NCI-H748 (cell line): Measurements from ENCODE around the gene SNTA1.
A peak's percentile ranks its signal among the peaks of the same experiment; 100 is the strongest.
"Not testable (repeated sequence)": the region's sequence is repeated elsewhere in the genome, so short reads cannot be mapped to it uniquely, and the experiment has no call there.

ENCODE experiments used
- DNase-seq: peaks from one replicate; lab custom pipeline; 2025; ENCODE audit not compliant: unreplicated experiment; lab: John Stamatoyannopoulos, UW

SNTA1 gene

DNA sequence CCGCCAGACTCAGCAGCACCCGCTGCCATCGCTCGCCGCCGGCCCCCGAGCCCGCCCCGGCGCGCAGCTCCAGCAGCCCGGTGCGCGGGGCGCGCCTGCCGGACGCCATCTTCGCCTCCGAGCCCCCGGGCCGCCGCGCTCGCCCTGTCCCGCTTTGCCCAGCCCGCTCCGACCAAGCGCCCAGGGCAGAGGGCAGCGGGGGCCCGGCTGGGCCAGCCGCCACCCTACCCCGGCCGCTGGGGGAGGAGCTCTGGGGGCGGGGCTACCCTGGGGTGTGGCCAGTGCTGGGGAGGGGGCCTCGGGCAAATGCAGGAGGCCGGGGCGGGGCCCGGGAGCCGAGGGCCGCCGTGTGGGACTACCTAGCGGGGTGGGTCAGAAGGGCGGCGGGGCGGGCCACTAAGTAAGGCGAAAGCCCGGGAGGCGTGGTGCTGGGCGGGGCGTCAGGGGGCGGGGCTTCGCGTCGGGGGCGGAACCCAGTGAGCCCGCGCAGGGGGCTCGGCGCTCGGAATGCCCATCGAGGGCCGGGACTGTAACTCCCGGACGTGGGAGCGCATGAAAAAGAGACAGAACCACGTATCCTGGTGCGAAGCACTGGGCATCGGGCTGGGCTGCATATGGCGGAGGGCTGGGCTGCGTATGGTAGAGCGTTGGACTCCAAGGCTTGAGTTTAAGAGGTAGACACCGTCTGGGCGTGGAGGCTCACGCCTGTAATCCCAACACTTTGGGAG is at the start of gene SNTA1:
Gene SNTA1, minus strand, starts transcription at position 252 of the 728 bp plus-strand sequence. Its CDS starts 143 bp downstream, at position 109.
- DNase-seq: peak; percentile 90

DNA sequence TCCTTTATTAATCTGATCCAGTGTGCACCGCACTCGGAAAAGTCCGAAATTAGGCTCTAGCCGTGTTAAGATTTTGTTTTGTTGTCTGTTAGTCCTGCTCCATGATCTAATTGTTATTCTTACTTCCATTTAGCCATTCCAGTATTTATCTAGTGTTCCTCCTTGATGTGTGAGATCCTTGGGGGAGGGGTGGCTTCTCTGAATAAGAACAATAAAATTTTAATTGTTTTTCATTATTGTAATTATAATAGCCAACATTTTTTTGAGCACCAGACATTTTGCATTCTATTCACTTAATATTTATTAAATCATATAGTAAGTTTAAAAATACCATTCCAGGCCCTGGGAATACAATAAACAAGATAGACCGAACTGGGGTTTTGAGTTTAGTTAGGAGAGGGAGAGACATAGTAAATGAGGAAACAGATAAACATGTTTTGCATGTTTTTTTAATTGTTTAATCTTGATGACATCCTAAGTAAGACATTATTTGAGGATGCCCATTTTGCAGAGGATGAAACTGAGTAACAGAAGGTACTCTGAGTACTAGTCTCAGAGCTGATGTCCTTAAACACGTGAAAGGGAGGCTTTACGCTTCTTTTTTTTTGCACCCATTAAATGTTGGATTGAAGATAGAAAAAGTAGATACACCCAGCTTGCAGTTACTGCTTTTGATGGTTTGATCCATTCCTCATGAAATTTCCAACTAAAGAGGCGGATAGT is 47.5 kb upstream of the SNTA1 start:
- peak; percentile 12 for DNase-seq

DNA sequence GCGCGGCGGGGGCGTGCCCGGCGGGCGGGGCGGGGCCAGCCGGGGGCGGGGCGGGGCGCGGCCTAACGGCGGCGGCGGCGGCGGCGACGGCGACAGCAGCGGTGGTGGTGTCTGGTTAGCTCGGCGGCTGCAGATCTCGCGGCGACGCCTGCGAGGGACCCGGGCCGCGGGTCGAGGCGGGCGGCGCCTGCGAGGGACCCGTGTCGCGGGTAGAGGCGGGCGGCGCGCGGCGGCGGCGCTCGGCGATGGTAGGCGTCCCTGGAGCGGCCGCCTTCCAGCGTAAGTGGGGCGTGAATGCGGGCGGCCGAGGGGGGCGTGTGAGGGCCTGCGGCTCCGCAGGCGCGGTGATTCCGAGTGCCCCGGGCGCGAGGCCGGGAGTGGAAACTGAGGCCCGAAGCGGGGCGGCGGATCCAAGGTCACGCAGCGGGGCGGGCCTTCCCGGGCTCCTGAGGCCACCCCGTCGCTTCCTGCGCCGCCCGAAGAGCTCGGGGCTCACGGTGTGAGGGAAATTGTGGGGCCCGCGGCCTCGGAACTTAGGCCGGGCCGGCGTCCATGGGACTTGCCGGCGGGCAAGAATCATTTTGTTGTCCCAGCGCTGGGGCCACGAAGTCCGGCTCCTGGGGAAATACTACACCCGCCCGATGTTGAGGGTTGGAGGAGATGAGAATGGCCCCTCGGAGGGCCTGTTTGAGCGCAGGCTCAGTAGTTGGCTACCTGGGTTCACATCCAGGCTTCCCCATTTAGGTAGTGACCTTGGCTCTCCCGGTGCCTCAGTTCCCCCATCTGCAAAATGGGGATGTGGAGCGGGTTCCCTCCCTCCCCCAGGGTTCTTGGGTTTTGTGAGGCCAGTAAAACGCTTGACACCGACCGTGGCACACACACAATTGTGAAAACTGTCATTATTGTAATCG is 46.7 kb upstream of the SNTA1 start, which contains the start of gene CBFA2T2:
Gene CBFA2T2, plus strand, starts transcription at position 74 of the 911 bp plus-strand sequence. Its CDS starts 172 bp downstream, at position 246.
- DNase-seq: peak; percentile 66

DNA sequence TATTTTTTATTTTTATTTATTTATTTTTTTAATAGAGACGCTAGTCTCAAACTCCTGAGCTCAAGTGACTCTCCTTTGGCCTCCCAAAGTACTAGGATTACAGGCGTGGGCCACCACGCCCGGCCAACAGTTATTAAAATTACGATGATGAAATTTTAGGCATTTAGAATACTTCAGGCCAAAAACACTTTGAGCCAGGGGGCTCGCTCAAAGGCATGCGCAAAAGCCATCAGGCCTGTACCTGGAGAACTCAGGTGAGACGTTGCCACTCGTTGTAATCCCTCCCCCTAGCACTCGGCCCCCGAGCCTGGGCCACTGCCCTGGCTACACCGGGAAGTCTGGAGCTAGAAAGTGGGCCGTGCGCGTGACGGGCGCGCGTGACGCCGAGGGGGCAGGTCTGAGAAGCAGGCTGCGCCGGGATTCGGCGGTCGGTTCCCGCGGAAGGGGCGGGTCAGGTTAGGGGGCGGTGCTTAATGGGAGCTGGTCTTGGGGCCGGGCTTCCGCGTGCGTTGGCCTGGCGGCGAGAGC is 46.0 kb upstream of the SNTA1 start:
- peak; percentile 99 for DNase-seq

DNA sequence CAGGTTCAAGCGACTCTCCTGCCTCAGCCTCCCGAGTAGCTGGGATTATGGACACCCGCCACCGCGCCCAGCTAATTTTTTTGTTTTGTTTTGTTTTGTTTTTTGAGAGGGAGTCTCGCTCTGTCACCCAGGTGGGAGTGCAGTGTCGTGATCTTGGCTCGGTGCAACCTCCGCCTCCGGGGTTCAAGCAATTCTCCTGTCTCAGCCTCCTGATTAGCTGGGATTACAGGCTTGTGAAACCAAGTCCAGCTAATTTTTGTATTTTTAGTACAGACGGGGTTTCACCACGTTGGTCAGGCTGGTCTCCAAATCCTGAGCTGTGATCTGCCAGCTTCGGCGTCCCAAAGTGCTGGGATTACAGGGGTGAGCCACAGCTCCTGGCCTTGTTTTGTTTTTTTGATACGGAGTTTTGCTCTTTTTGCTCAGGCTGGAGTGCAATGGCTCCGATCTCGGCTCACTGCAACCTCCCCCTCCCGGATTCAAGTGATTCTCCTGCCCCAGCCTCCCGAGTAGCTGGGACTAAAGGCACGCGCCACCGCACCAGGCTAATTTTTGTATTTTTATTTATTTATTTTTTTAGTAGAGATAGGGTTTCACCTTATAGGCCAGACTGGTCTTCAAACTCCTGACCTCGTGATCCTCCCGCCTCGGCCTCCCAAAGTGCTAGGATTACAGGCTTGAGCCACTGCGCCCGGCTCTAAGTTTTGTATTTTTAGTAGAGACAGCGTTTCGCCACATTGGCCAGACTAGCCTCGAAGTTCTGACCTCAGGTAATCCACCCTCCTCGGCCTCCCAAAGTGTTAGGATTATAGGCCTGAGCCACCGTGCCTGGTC is 45.3 kb upstream of the SNTA1 start:
- not testable (repeated sequence) for DNase-seq

DNA sequence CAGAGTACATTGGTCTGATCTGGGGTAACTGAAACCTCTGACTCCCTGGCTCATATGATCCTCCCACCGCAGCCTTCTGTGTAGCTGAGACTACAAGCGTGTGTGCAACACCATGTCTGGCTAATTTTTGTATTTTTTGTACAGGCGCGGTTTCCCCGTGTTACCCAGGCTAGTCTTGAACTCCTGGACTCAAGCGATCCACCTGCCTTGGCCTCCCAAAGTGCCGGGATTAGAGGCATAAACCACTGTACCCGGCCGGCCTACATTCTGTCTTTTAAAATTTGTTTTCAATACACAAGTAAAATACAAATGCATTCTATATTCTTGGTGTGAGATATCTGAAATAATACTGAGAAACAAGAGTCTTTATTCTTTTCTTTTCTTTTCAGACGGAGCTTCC is 44.6 kb upstream of the SNTA1 start:
- no peak for DNase-seq

DNA sequence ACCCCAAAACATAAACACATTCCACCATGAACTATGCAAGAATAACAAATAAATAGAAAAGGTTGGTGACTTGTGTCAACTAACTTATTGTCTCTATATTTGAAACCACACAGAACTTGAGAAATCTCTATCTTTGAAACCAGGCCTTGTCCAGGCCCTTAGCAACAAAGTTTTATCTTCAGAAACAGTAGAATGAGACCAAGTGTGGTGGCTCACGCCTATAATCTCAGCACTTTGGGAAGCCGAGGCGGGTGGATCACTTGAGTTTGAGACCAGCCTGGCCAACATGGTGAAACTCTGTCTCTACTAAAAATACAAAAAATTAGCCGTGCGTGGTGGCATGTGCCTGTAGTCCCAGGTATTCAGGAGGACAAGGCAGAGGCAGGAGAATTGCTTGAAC is 39.6 kb upstream of the SNTA1 start:
- not testable (repeated sequence) for DNase-seq

DNA sequence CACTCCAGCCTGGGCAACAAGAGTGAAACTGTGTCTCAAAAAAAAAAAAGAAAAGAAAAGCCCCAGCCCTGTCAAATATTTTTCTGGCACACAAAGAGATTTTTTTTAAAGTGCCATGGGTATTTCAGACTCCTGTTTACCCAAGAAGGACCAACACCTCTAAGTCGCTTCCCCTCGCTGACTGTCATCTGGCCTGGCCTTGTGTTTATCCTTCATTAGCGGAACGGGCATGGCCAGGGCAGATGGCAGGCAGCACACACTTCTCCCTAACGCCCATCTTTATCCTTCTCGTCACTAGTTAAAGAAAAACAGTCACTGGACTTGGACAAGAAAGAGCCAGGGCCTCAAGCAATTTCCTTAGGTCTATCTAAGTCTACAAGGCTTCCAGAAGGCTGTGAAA is 39.0 kb upstream of the SNTA1 start:
- peak; percentile 73 for DNase-seq

DNA sequence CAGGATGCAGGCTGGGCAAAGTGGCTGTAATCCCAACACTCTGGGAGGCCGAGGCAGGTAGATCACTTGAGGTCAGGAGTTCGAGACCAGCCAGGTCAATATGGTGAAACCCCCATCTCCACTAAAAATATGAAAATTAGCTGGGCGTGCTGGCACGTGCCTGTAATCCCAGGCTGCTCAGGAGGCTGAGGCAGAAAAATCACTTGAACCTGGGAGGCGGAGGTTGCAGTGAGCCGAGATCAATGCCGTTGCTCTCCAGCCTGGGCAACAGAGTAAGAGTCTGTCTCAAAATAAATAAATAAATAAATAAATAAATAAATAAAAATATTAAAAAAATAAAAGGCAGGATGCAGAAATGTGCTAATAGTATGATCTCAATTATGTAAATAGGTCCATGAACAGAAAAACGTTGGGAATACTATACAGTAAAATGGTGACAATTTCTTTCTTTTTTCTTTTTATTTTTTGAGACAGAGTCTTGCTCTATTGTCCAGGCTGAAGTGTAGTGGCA is 37.9 kb upstream of the SNTA1 start:
- no peak for DNase-seq

DNA sequence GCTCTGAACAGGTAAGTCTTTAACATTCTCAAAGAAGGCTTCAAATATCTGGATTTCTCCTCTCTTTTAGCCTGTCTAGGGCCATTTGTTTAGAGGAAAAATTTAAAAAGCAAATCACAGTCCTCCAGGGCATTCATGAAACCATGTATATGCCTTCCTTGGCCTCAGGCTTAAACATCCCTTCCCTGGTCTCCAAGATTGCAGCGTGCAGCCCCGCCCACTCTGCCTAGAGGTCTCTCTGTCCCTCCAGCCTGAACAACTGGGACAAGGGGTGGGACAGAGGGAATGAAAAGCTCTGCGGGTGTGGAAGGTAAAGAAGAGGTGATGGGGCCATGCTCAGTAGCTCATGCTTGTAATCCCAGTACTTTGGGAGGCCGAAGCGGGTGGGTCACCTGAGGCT is 36.5 kb upstream of the SNTA1 start:
- no peak for DNase-seq

DNA sequence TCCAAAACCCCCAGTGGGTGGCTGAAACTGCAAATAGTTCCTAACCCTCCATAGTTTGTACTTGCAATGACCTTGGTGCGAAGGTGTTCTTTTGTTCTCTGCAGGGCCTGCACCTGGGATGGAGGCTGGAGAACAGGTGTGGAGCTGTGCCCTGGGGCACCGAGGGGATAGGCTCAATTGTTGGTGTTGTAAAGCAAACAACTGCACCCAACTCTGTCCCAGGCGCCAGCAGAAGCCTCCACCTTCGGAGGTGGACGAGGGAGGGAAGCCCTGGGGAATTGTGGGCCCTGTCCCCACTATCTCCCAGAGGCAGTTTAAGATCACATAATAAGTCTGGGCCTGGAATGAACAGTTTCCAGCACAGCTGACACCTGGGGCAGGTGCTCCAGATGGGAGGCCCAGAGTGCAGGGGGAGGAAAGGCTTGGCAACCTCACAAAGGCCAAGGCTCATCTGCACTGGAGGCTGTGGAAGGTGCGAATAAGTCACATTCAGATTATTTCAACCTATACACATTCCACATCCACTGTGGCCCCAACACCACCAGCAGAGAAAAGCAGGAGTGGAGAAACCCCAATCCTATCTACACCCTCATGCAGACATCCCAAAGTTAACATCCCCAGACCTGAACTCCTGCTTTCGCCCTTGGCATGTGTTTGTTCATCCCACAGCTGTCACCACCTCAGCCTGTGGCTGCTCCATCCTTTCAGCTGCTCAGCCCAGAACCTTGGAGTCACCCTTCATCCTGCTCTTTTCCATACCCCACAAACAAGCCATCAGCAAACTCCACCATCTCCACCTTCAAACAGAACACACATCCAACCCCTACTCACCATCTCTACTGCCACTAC is 34.0 kb upstream of the SNTA1 start:
- peak; percentile 98 for DNase-seq

DNA sequence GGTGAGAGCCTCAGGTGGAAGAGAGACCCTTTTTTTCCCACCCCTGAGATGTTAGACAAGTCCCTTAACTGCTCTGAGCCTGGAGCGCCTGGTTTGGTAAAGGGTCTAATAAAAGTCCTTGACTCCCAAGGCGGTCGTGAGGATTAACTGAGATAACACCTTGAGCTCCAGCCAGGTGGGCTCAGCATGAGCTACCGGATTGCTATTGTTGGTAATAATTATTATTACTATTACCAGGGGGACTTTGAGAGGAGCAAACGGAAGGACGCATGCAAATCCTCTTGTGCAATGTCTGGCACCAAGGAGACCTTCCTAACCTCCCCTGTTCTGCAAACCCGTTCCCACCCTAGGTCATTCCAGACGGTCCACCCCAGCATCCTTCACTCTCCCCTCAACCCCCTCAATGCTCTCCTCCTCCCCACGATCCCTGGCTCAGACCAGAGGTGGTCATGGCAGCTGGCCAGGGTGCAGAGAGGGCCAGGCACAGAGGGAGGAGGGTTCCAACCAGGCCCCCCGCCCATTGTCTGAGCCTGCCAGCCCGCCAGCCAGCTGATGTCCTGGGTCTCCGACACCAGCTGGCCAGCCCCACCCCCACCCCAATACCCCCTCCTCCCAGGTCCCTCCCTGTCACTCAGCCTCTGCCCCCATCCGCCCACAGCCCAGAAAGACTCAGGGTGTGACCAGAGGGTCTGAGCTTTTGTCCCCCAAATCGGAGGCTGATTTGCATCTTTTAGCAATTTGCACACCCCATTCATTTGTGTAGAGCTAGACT is 32.0 kb upstream of the SNTA1 start:
- DNase-seq: peak; percentile 93

DNA sequence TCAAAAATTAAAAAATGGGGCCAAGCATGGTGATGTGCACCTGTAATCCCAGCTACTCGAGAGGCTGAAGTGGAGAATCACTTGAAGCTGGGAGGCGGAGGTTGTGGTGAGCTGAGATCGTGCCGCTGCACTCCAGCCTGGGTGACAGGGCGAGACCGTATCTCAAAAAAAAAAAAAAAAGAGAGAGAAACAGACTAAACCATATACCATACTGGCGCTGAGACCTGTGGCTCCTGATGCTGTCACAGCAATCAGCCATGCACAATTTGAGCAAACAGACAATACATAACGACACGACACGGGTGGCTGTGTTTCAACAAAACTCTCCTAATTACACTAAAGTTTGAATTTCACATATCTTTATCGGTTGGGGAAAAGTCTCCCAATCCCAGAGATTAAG is 31.4 kb upstream of the SNTA1 start:
- DNase-seq: peak; percentile 68

DNA sequence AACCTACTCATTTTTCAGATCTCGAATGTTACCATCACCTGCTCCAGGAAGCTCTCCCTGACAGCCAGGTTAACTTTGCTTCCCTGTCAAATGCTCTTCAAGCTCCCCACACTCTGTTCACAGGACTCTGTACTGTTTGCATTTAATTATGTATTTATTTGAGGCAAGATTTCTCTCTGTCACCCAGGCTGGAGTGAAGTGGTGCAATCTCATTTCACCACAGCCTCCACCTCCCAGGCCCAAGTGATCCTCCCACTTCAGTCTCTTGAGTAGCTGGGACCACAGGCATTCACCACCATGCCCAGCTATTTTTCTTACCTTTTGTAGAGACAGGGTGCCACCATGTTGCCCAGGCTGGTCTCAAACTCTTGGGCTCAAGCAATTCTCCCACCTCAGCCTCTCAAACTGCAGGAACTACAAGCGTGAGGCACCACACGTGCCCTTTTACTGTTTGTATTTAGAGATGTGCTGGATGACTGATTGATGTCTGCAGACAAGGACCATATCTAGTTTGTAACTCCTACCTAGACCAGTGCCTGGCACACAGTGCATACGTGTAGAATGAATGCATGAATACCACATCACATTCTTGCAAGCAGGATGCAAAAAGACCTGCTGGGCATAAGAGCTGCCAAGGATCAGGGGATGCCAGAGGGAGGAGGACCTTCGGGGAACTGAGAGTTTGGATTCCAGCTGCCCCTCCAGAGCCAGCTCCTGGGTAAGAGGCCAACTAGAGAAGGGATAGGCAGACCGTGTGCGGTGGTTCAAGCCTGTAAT is 30.7 kb upstream of the SNTA1 start:
- no peak for DNase-seq

DNA sequence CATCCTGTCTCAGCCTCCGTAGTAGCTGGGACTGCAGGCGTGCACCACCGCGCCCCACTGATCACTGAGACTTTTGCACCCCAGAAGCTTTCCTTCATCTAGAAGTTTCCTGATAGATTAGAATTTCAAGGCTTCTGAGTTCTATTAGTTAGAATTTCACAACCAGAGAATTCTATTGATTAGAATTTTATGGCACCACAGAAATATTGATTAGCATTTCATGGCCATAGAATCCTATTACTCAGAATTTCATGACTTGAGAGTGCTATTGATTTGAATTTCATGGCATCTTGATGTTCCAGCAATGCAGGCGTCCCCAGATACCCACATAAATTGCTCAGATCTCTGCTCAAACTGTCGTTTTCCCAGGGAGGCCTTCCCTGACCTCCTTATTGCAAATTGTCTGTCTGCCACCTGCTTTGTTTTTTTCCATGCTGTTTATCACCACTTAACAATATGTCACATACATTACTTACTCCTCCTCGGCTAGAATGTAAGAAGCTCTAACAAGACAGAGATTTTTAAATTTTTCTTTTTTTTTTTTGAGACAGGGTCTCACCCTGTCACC is 29.4 kb upstream of the SNTA1 start:
- DNase-seq: no peak

DNA sequence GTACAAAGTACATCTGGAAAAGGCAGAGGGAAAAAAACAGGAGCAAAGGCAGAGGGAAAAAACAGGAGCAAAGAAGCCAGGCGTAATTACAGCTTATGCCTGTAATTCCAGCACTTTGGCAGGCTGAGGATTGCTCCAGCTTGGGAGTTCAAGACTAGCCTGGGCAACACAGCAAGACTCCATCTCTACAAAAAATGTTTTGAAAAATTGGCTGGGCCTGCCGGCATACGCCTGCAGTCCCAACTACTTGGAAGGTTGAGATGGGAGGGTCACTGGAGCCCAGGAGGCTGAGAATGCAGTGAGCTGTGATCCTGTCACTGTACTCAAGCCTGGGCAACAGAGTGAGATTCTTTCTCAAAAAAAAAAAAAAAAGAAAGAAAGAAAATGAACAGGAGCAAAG is 27.3 kb upstream of the SNTA1 start:
- no peak for DNase-seq

DNA sequence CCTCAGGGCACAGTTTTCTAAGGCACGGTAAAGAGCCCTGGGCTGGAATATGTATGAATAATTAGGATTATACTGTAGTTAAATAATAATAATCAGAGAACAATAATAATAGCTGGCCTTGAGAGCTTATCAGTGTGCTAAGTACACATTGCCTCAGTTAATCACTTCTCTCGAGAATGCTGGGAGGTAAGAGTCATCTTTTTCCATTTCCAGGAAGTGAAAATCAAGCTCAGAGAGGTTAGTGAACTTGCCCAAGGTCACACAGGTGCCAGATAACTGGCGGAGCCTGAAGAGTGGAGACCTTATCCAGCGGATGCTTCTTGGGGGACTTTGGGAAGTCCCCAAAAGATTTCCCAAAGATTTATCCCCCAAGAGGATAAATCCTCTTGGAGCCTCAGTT is 26.9 kb upstream of the SNTA1 start:
- no peak for DNase-seq
